Measurements from ENCODE around the gene SELENBP1.

The SELENBP1 gene

GRCh38 chr1:151326619-151327222 lies 45.8 kb downstream of the SELENBP1 start:
- peak overlapping the region; percentile 76 to 85 for H3K4me3 ChIP-seq (ENCODE audit: low read depth in 1 of 2, low read length in 2 of 2)
- peak overlapping the region; percentile 69 for H3K27ac ChIP-seq (ENCODE audit: low read depth, low read length)
- peaks cover 15 to 25% of the 10 kb centered on the region in 2 donors for H3K4me1 ChIP-seq (ENCODE audit: control insufficient read depth in 1 of 2, insufficient read depth in 2 of 2, low read length in 2 of 2)
- peak overlapping the region; percentile 67 to 92 for H3K9ac ChIP-seq (ENCODE audit: low read depth in 1 of 2, low read length in 2 of 2)
- H3K36me3 ChIP-seq (ENCODE audit: control insufficient read depth in 1 of 2, insufficient read depth in 2 of 2, low read length in 2 of 2), result peaks cover 10 to 22% of the 10 kb centered on the region in 2 donors
- no peaks in the 10 kb centered on the region for H3K27me3 ChIP-seq (ENCODE audit: control insufficient read depth in 1 of 2, insufficient read depth in 2 of 2, low read length in 2 of 2)
- no peaks in the 10 kb centered on the region for H3K9me3 ChIP-seq (ENCODE audit: control insufficient read depth in 1 of 2, low read length in 2 of 2)

GRCh38 chr1:151325646-151326429 lies 46.7 kb downstream of the SELENBP1 start:
- no peak overlapping the region for H3K27ac ChIP-seq (ENCODE audit: low read depth, low read length)

GRCh38 chr1:151325231-151325630 lies 47.3 kb downstream of the SELENBP1 start:
- H3K27me3 ChIP-seq (ENCODE audit: control insufficient read depth in 1 of 2, insufficient read depth in 2 of 2, low read length in 2 of 2), result no peaks in the 10 kb centered on the region
- H3K9ac ChIP-seq (ENCODE audit: low read depth in 1 of 2, low read length in 2 of 2), result no peak overlapping the region
- H3K36me3 ChIP-seq (ENCODE audit: control insufficient read depth in 1 of 2, insufficient read depth in 2 of 2, low read length in 2 of 2), result peaks cover 10 to 31% of the 10 kb centered on the region in 2 donors
- no peak overlapping the region for H3K4me3 ChIP-seq (ENCODE audit: low read depth in 1 of 2, low read length in 2 of 2)
- no peak overlapping the region for H3K27ac ChIP-seq (ENCODE audit: low read depth, low read length)
- no peaks in the 10 kb centered on the region for H3K9me3 ChIP-seq (ENCODE audit: control insufficient read depth in 1 of 2, low read length in 2 of 2)
- peaks cover 15 to 25% of the 10 kb centered on the region in 2 donors for H3K4me1 ChIP-seq (ENCODE audit: control insufficient read depth in 1 of 2, insufficient read depth in 2 of 2, low read length in 2 of 2)

More at GRCh38 chr1:151325646-151326429, 46.7 kb downstream of the SELENBP1 start:
- Histone ChIP-seq H3K9me3 (ENCODE audit: control insufficient read depth in 1 of 2, low read length in 2 of 2) (no peaks in the 10 kb centered on the region), H3K4me3 (ENCODE audit: low read depth in 1 of 2, low read length in 2 of 2) (peak overlapping the region; percentile 76 to 85), H3K27me3 (ENCODE audit: control insufficient read depth in 1 of 2, insufficient read depth in 2 of 2, low read length in 2 of 2) (no peaks in the 10 kb centered on the region), H3K36me3 (ENCODE audit: control insufficient read depth in 1 of 2, insufficient read depth in 2 of 2, low read length in 2 of 2) (peaks cover 10 to 25% of the 10 kb centered on the region in 2 donors), H3K4me1 (ENCODE audit: control insufficient read depth in 1 of 2, insufficient read depth in 2 of 2, low read length in 2 of 2) (peaks cover 15 to 25% of the 10 kb centered on the region in 2 donors), H3K9ac (ENCODE audit: low read depth in 1 of 2, low read length in 2 of 2) (peak overlapping the region; percentile 67 to 92)

- H3K27me3 ChIP-seq (ENCODE audit: control insufficient read depth in 1 of 2, insufficient read depth in 2 of 2, low read length in 2 of 2), result no peaks in the 10 kb centered on the region
- peaks cover 10 to 38% of the 10 kb centered on the region in 2 donors for H3K36me3 ChIP-seq (ENCODE audit: control insufficient read depth in 1 of 2, insufficient read depth in 2 of 2, low read length in 2 of 2)
- no peak overlapping the region for H3K27ac ChIP-seq (ENCODE audit: low read depth, low read length)
- H3K9me3 ChIP-seq (ENCODE audit: control insufficient read depth in 1 of 2, low read length in 2 of 2), result no peaks in the 10 kb centered on the region
- H3K9ac ChIP-seq (ENCODE audit: low read depth in 1 of 2, low read length in 2 of 2), result no peak overlapping the region
- no peak overlapping the region for H3K4me3 ChIP-seq (ENCODE audit: low read depth in 1 of 2, low read length in 2 of 2)
- peaks cover 15 to 25% of the 10 kb centered on the region in 2 donors for H3K4me1 ChIP-seq (ENCODE audit: control insufficient read depth in 1 of 2, insufficient read depth in 2 of 2, low read length in 2 of 2)
Measured at GRCh38 chr1:151324390-151324930, 48.0 kb downstream of the SELENBP1 start.

- Histone ChIP-seq H3K27ac (ENCODE audit: low read depth, low read length) (no peak overlapping the region), H3K9me3 (ENCODE audit: control insufficient read depth in 1 of 2, low read length in 2 of 2) (no peaks in the 10 kb centered on the region), H3K36me3 (ENCODE audit: control insufficient read depth in 1 of 2, insufficient read depth in 2 of 2, low read length in 2 of 2) (peaks cover 15 to 60% of the 10 kb centered on the region in 2 donors), H3K9ac (ENCODE audit: low read depth in 1 of 2, low read length in 2 of 2) (no peak overlapping the region), H3K4me1 (ENCODE audit: control insufficient read depth in 1 of 2, insufficient read depth in 2 of 2, low read length in 2 of 2) (peaks cover 6 to 8% of the 10 kb centered on the region in 2 donors), H3K27me3 (ENCODE audit: control insufficient read depth in 1 of 2, insufficient read depth in 2 of 2, low read length in 2 of 2) (no peaks in the 10 kb centered on the region), H3K4me3 (ENCODE audit: low read depth in 1 of 2, low read length in 2 of 2) (no peak overlapping the region)
Measured at GRCh38 chr1:151318975-151319374, 53.5 kb downstream of the SELENBP1 start.

GRCh38 chr1:151315565-151316235 lies 56.8 kb downstream of the SELENBP1 start:
- no peak overlapping the region for H3K27ac ChIP-seq (ENCODE audit: low read depth, low read length)

More at GRCh38 chr1:151315565-151316235, 56.8 kb downstream of the SELENBP1 start:
- Histone ChIP-seq H3K9me3 (ENCODE audit: control insufficient read depth in 1 of 2, low read length in 2 of 2) (no peaks in the 10 kb centered on the region), H3K4me3 (ENCODE audit: low read depth in 1 of 2, low read length in 2 of 2) (no peak overlapping the region), H3K27me3 (ENCODE audit: control insufficient read depth in 1 of 2, insufficient read depth in 2 of 2, low read length in 2 of 2) (no peaks in the 10 kb centered on the region), H3K9ac (ENCODE audit: low read depth in 1 of 2, low read length in 2 of 2) (no peak overlapping the region), H3K36me3 (ENCODE audit: control insufficient read depth in 1 of 2, insufficient read depth in 2 of 2, low read length in 2 of 2) (peaks cover 31 to 74% of the 10 kb centered on the region in 2 donors), H3K4me1 (ENCODE audit: control insufficient read depth in 1 of 2, insufficient read depth in 2 of 2, low read length in 2 of 2) (peaks cover 26 to 30% of the 10 kb centered on the region in 2 donors)
